HG03439 (cell line): ENCODE results near the gene USP46.

ENCODE experiments used
- ATAC-seq: cut with Tn5 transposase; IDR thresholded peaks from one replicate; pipeline ENCODE4 v1.9.1; 2021; ENCODE audit warnings: mild to moderate bottlenecking, moderate library complexity; ENCODE audit not compliant: unreplicated experiment

The USP46 gene

DNA sequence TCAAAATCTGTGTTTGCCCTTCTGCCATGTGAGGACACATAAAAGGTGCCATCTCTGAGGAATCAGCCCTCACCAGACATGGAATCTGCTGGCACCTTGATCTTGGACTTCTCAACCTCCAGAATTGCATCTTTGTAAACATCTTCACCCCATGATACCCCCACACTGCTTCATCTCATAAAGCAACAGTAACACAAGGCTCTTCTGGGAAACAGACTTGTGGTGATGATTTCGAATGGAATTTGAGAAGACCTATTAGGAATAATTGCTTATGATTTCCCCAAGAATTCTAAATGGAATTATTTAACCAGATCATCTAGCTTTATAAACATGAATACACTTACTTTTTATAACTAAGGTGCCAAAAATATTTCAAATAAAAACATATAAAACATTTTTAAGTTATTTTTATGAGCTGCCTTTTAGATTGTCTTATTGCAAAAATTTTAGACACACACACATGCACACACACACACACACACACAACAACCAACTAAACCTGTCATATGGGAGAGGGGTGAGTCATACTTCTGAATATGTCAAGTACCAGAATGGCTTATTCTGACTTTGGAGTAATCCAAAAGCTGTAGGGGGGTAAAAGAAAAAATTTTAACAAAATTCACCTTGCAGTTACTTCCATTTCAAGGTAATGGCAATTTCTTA, 82.0 kb downstream of the USP46 start:
- ATAC-seq = no peak

DNA sequence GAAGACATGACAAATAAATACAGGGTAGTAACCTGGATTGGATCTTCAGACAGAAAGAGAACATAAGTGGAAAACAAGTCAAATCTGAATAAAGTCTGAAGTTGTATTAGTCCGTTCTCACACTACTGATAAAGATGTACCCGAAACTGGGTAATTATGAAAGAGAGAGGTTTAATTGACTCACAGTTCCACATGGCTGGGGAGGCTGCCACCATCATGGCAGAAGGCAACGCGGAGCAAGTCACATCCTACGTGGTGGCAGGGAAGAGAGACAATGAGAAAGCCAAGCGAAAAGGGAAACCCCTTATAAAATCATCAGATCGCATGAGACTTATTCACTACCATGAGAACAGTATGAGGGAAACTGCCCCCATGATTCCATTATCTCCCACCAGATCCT, 82.8 kb downstream of the USP46 start:
- no peak for ATAC-seq

- no peak for ATAC-seq
Measured at GRCh38 chr4:52575406-52575805, 83.7 kb downstream of the USP46 start.

DNA sequence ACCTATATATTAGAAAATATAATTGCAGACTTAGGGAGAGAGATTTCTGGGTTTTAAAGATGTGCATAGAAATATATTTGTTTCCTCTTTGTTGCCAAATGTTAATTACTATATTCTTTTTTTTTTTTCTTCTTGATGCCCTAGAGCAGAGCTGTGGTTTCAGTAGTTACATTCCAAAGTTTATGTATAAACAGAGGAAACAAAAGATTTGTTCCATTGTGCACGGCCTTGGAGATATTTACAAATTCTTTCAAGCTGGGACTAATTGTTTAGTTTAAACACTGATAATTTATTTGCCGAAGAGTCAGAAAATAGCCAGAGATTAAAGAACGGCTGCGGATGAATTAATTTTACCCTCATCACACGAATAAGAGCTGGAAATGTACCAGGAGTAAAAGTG, 85.1 kb downstream of the USP46 start:
- no peak for ATAC-seq

- ATAC-seq = no peak
Measured at GRCh38 chr4:52573551-52573950, 85.5 kb downstream of the USP46 start.

GRCh38 chr4:52572936-52573485, 86.1 kb downstream of the USP46 start:
- ATAC-seq = no peak

DNA sequence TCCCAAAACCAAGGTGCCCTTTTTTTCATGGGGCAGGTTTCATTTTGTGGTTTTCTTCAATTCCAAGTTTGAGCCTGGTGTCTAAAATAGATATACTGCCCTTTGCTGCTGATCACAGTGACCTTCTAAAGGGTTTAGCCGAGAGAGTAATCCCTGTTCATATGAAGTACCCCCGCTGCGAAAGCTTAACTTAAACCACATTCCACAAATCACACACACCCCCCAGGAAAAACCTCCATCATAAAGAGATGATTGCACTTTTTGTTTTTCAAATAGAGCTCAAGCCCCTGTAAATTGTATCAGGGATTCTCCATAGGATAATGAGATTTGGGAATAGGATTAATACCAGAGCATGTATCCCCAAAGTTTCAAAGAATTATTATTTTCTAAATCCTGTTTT, 90.8 kb downstream of the USP46 start:
- no peak for ATAC-seq

- ATAC-seq = no peak
Measured at GRCh38 chr4:52566136-52567031, 92.7 kb downstream of the USP46 start.

DNA sequence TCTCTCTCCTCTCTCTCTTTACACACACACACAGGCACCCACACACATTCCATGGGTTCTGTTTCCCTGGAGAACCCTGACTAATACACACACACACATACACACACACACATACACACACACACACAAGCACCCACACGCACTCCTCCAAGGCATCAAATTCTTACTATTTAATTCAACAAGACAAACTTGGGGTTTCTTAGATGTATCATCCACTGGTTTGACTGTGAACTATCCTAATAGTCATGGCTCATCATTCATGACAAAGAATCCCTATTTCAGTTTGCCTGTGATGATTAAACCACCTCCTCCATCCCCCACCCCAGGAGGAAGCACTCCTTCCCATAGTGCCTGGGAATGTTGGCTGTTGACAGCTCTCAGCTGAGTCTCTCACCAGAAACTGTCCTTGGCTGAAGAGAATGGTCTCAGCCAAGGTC, 98.2 kb downstream of the USP46 start:
- ATAC-seq = no peak

DNA sequence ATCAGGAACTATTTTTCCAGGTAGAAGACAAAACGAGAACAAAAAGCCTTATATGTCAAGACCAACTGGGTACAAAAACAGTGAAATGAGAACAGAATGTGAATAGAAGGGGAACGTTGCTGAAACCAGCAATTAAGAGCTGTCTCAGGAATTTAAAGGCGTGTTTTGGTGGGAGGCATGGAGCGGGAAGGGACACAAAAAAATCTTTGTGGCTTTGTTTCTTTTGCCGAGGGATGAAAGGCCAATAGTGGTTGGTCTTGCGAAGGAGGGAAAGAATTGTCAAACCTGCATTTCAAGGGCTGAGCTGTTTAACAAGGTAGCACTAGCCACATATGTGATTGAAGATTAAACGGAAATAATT, 103.8 kb downstream of the USP46 start:
- ATAC-seq = no peak

DNA sequence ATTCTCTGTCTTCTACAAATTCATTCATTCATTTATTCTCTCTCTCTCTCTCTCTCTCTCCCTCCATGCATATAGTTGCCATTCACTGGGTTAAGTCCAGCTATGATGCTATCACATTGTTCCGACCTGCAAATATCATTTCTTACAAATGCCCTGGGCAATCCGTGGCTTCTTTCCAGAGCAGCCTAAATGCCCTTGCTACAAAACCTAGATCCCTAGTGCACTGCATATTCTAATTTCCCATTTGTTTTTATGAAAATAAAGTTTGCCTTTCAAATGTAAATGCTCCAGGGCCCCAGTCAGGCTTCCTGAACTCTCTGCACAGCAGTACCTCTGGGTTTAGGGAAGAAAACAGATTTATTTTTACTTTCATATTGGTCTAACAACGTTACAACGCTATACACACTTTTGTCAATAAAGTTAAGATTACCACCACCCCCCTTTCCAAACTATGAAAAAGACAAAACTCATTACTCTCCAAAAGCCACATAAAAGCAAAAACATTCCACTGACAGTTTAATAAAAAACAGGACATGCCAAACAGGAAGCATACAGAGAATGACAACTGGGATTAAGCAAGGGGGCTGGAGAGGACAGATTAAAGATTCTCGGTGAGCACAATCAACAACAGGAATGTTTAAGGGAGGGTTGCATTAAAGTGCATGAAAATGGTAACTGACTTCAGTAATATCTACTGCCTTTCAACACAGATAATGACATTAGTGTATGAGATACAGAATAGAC, 104.3 kb downstream of the USP46 start:
- no peak for ATAC-seq

GRCh38 chr4:52552778-52553177, 106.3 kb downstream of the USP46 start:
- ATAC-seq = no peak

- ATAC-seq = no peak
Measured at GRCh38 chr4:52551487-52551886, 107.6 kb downstream of the USP46 start.

GRCh38 chr4:52550186-52550585, 108.9 kb downstream of the USP46 start:
- ATAC-seq = no peak

DNA sequence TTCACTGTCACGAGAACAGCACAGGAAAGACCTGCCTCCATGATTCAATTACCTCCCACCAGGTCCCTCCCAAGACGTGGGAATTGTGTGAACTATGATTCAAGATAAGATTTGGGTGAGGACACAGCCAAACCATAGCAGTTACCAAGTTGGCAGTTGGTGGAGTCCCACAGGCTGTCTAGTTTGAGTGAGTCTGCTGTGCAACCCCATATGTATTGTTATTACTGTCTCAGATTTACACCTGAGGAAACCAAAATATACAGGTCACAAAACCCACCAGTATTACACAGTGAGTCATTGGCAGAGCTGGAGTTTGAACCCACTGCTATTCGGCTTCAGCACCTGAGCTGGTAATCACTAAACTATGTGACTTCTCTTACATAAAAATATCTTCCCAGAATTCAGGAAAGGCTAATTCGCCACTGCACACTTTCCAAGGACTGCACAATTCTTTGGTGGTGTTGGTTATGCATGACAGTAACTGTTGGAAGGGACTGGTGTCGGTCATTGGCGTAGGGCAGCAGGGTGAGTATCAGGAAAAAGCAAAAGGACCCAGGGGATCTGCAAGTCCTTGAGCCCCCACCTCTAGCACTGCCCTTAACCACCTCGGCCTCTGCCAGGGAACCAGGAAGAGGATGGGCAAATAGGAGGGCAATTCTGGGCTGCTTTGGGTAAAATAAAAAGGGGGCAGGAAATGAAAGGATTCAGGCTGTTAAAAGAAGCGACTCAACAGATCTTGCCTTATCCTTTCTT, 110.1 kb downstream of the USP46 start:
- ATAC-seq = no peak

- no peak for ATAC-seq
Measured at GRCh38 chr4:52546449-52546848, 112.7 kb downstream of the USP46 start.

DNA sequence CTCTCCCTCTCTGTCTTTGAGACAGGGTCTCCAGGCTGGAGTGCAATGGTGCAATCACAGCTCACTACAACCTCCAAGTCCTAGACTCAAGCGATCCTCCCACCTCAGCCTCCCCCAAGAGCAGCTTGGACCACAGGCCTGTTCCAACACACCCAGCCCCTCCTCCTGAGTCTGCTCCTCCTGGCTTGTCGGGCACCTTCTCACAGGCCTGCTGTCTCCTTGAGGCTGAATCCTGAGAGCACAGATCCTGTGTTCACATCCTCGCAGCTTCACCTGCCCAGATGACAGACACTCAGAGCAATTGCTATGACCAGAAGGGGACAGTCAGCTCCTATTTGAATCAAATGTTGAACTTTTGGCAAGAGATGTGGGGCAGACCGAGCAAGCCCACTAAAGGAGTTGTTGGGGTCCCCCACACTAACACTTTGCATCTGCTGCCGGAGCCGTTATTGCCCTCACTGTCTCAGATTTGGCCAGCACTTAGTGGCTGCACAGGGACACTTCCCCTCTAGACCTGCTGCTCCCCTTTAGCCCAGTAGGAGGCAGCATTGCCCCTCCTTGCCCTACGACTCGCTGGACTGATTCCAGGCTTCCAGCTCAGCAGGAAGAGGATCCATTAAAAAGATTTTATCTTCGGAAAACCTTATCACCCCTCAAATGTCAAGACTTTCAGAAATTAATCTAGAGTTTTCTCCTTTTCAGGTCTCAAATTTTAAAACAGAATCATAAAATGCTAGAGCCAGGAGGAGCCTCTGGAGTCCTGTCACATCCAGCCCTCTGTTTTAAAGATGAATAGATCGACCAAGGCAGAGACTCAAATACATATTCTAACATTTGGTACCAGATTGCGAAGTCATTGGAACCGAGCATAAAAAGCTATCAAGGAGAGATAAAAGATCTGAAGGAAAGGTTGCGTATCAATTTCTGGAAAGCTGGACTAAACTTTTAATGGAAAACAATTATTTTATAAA, 113.7 kb downstream of the USP46 start:
- ATAC-seq = peak; percentile 89
